ENCODE data around the gene MYL3.

Gene MYL3

DNA sequence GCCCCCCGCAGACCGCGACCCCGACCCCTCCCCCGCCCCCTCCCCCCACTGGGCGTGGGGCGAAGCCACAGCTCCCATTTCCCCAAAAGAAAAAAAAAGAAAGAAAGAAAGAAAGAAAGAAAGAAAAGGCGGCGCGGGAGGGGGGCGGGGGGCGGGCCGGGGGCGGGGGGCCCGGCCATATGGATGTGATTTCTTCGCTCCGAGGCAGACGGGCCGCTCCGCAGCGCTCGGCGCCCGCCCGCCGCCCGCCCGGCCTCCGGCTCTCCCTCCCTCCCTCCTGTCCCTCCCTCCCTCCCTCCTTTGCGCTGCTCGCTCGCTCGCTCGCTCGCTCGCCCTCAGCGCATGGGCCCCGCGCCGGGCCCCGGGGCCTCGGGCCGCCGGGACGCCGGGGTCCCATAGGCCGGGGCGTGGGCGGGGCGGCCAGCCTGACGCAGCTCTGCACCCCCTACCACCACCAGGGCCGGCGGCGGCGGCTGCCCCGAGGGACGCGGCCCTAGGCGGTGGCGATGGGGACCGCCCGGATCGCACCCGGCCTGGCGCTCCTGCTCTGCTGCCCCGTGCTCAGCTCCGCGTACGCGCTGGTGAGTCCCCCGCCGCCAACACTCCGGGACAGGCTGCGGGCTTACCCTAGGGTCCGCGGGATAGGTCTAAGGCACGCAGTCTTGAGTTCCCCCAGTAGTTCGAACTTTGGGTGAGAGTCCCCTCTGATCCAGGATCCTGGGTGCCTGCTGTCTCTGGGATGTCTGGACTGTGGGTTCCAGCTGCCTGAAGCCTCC lies 20.0 kb upstream of the MYL3 start:
- DNase-seq (ENCODE audit: extremely low read depth, low read depth), result no peak
- TF ChIP-seq, protein P1, sequence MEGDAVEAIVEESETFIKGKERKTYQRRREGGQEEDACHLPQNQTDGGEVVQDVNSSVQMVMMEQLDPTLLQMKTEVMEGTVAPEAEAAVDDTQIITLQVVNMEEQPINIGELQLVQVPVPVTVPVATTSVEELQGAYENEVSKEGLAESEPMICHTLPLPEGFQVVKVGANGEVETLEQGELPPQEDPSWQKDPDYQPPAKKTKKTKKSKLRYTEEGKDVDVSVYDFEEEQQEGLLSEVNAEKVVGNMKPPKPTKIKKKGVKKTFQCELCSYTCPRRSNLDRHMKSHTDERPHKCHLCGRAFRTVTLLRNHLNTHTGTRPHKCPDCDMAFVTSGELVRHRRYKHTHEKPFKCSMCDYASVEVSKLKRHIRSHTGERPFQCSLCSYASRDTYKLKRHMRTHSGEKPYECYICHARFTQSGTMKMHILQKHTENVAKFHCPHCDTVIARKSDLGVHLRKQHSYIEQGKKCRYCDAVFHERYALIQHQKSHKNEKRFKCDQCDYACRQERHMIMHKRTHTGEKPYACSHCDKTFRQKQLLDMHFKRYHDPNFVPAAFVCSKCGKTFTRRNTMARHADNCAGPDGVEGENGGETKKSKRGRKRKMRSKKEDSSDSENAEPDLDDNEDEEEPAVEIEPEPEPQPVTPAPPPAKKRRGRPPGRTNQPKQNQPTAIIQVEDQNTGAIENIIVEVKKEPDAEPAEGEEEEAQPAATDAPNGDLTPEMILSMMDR (IDR thresholded peaks at IDR 0.05; ENCODE audit: low read depth, low read length), result no peak

- TF ChIP-seq, protein P1 (IDR thresholded peaks at IDR 0.05; ENCODE audit: low read depth, low read length), result no peak
- no peak for DNase-seq (ENCODE audit: extremely low read depth, low read depth)
Observed at GRCh38 chr3:46882377-46883053, 19.3 kb upstream of the MYL3 start.

- no peak for DNase-seq (ENCODE audit: extremely low read depth, low read depth)
- TF ChIP-seq, protein P1 (IDR thresholded peaks at IDR 0.05; ENCODE audit: low read depth, low read length), result no peak
Observed at GRCh38 chr3:46881596-46882376, 18.5 kb upstream of the MYL3 start.

GRCh38 chr3:46880884-46881595 lies 17.8 kb upstream of the MYL3 start:
- DNase-seq (ENCODE audit: extremely low read depth, low read depth), result no peak

DNA sequence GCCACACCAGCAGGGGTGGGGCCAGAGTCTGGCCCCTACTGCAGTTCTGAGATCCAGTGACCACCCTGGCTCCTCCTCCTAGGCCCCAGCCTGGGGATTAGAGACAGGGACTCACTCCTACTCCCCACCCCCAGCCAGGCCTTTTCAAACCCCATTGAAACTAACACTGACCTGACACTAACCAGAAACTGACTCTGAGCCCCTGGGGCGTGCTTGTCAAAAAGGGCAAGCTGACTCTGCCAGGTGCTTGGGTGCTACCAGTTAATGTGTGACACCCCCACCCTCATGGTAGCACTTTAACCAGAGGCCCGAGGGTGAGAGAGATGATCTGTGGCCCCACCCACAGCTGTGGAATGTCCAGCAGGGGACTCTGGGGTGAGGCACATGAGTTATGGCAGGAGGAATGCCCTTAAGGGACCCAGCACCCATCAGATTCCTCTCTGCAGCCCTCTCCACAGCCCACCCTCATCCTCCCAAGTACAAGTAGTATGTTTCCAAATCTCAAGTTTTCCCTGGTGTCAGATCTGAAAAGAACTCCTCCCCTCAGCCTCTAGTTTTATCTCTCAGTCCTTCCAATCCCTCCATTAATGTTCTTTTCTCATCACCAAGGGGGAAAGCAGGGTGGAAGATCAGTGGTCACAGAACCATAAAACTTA lies 15.7 kb upstream of the MYL3 start:
- no peak for DNase-seq (ENCODE audit: extremely low read depth, low read depth)

More at GRCh38 chr3:46880884-46881595, 17.8 kb upstream of the MYL3 start:
- TF ChIP-seq, protein P1 (IDR thresholded peaks at IDR 0.05; ENCODE audit: low read depth, low read length), result no peak

More for the DNA sequence above, 15.7 kb upstream of the MYL3 start:
- TF ChIP-seq, protein P1 (IDR thresholded peaks at IDR 0.05; ENCODE audit: low read depth, low read length), result no peak
